K562 (cell line): ENCODE data around the gene TCP11.

Source experiments
- CHD4 ChIP-seq: fragments of 200-600 bp; sonication (generic); IDR thresholded peaks from 3 replicates; pipeline ENCODE4 v1.6.1; 2012; ENCODE audit warnings: low read depth, mild to moderate bottlenecking, mixed read lengths, low read length, inconsistent platforms; ENCODE audit not compliant: insufficient read depth, insufficient replicate concordance, poor library complexity, severe bottlenecking
- CTCF ChIP-seq, 3 experiments: IDR thresholded peaks in 2 of 3; conservative IDR thresholded peaks in 1 of 3; 2 replicates each; pipeline ENCODE4 v1.5.1; 2011 to 2012; ENCODE audit warnings: low read length in 3 of 3, mild to moderate bottlenecking in 3 of 3, control low read depth in 2 of 3, improper control_type of control experiment in 1 of 3, inconsistent platforms in 1 of 3, low read depth in 1 of 3, mixed read lengths in 1 of 3, moderate library complexity in 1 of 3; ENCODE audit not compliant: insufficient read depth in 2 of 3
- JUN ChIP-seq, 2 experiments: sonication (generic) in 1 of 2; formaldehyde crosslinking in 1 of 2; IDR thresholded peaks; 2 replicates each; pipeline versions ENCODE4 v1.6.1 to v1.8.0; 2012 to 2022; ENCODE audit warnings: borderline replicate concordance in 2 of 2, mild to moderate bottlenecking in 2 of 2, improper control_type of control experiment in 1 of 2, low read depth in 1 of 2, low read length in 1 of 2, missing genetic modification reagents in 1 of 2
- JUND ChIP-seq, 2 experiments: IDR thresholded peaks; 2 replicates in 1 of 2; 3 replicates in 1 of 2; pipeline ENCODE4 v1.6.1; 2011; ENCODE audit warnings: borderline replicate concordance in 2 of 2, low read depth in 2 of 2, low read length in 2 of 2, improper control_type of control experiment in 1 of 2, missing biosample characterization in 1 of 2, missing genetic modification characterization in 1 of 2, missing genetic modification reagents in 1 of 2
- POLR2H ChIP-seq: IDR thresholded peaks from 2 replicates; pipeline ENCODE4 v1.6.1; 2016; ENCODE audit warnings: missing genetic modification characterization, low read depth, mild to moderate bottlenecking, control low read depth, missing compliant biosample characterization, moderate library complexity
- REST ChIP-seq, 2 experiments: fragments of 450-650 bp; formaldehyde crosslinking in 1 of 2; IDR thresholded peaks; 2 replicates each; pipeline versions ENCODE4 v1.4.0 to v1.6.1; 2014 to 2020; ENCODE audit warnings: mild to moderate bottlenecking in 2 of 2, borderline replicate concordance in 1 of 2, low read depth in 1 of 2
- SIN3A ChIP-seq, 2 experiments: fragments of 150-350 bp in 1 of 2; IDR thresholded peaks; 2 replicates each; pipeline ENCODE4 v1.6.1; 2011 to 2016; ENCODE audit warnings: borderline replicate concordance in 2 of 2, low read depth in 2 of 2, low read length in 2 of 2, mild to moderate bottlenecking in 2 of 2, moderate library complexity in 2 of 2; ENCODE audit not compliant: control insufficient read depth in 1 of 2
- SRSF1 ChIP-seq: fragments of 200-400 bp; formaldehyde crosslinking; IDR thresholded peaks from 2 replicates; pipeline ENCODE4 v1.6.1; 2017; ENCODE audit warnings: mild to moderate bottlenecking, low read depth, low read length, moderate library complexity
- TOE1 ChIP-seq, 2 experiments: fragments of 450-650 bp in 1 of 2; sonication (generic) in 1 of 2; formaldehyde crosslinking in 1 of 2; IDR thresholded peaks; 2 replicates each; pipeline versions ENCODE4 v1.7.1 to v1.8.0; 2016 to 2022; ENCODE audit warnings: borderline replicate concordance in 2 of 2, mild to moderate bottlenecking in 2 of 2, antibody characterized with exemption in 1 of 2, inconsistent platforms in 1 of 2, low read depth in 1 of 2, missing genetic modification reagents in 1 of 2, moderate library complexity in 1 of 2
- ZNF639 ChIP-seq, 2 experiments: fragments of 200-800 bp in 1 of 2; sonication (Bioruptor generic) in 1 of 2; sonication (generic) in 1 of 2; formaldehyde crosslinking in 1 of 2; IDR thresholded peaks in 1 of 2; conservative IDR thresholded peaks in 1 of 2; 2 replicates each; pipeline versions ENCODE4 v1.5.0 to v1.6.1; 2016 to 2020; ENCODE audit warnings: missing compliant biosample characterization in 1 of 2, missing genetic modification characterization in 1 of 2, missing genetic modification reagents in 1 of 2

GRCh38 chr6:35092362-35093117, 48.6 kb downstream of the TCP11 start:
- TF ChIP-seq TOE1 (IDR thresholded peaks at IDR 0.05; ENCODE audit: borderline replicate concordance) (no peak), TOE1 (CRISPR knock-in tag; IDR thresholded peaks at IDR 0.05; ENCODE audit: borderline replicate concordance, low read depth) (no peak), ZNF639 (CRISPR knock-in tag; conservative IDR thresholded peaks at IDR 0.05 in 1 of 2, IDR thresholded peaks at IDR 0.05 in 1 of 2) (no peak), POLR2H (tag) (no peak), JUND (IDR thresholded peaks at IDR 0.05; ENCODE audit: borderline replicate concordance, low read depth, low read length) (no peak), JUND (tag; IDR thresholded peaks at IDR 0.05; ENCODE audit: borderline replicate concordance, low read depth, low read length) (no peak), REST (IDR thresholded peaks at IDR 0.05; ENCODE audit: borderline replicate concordance) (no peak), REST (CRISPR knock-in tag; IDR thresholded peaks at IDR 0.05; ENCODE audit: low read depth) (no peak), CTCF (IDR thresholded peaks at IDR 0.05 in 2 of 3, conservative IDR thresholded peaks at IDR 0.05 in 1 of 3; ENCODE audit: insufficient read depth in 2 of 3, low read depth in 1 of 3, low read length in 3 of 3) (no peak), JUN (IDR thresholded peaks at IDR 0.05; ENCODE audit: borderline replicate concordance, low read depth, low read length) (no peak), JUN (CRISPR knock-in tag; IDR thresholded peaks at IDR 0.05; ENCODE audit: borderline replicate concordance) (no peak), CHD4 (no peak), SIN3A (IDR thresholded peaks at IDR 0.05; ENCODE audit: borderline replicate concordance in 2 of 2, control insufficient read depth in 1 of 2, low read depth in 2 of 2, low read length in 2 of 2) (no peak), SRSF1 (no peak)
